Endothelial cell of umbilical vein (primary cell): ENCODE measurements around the gene CELSR1. TPM values are rescaled to one million over a fixed set of nuclear protein-coding genes. Genes with fewer than 3 reads are reported as not detected.

Experiments used
- BruUV-seq: library from RNA; stranded (reverse); fragments of 400-500 nt; replicated peaks from 2 replicates; lab custom pipeline; 2021; lab: Mats Ljungman, UMichigan
- CTCF ChIA-PET: fragments of 300-600, 350-600 bp; sonication (Branson Sonifier 250); formaldehyde crosslinking; loops from one replicate; lab custom pipeline; 2021; ENCODE audit warnings: antibody characterized with exemption, inconsistent platforms; lab: Charles Lee
- POLR2A ChIA-PET: fragments of 300-600, 350-600 bp; sonication (Branson Sonifier 250); formaldehyde crosslinking; loops from one replicate; lab custom pipeline; 2021; ENCODE audit warnings: antibody characterized with exemption, inconsistent platforms; lab: Charles Lee
- DNase-seq: peaks from one replicate; pipeline ENCODE4 v3.0.0-alpha.2; 2011; ENCODE audit warnings: low read depth, low spot score
- FAIRE-seq: peaks from 2 replicates; lab custom pipeline; 2011; peaks lifted over from hg19 to GRCh38; lab: Jason Lieb, UNC
- H2AFZ ChIP-seq: 2 replicates; pipeline ENCODE4 v1.6.0; 2012; ENCODE audit warnings: low read depth, low read length, control low read depth, inconsistent platforms
- H3K27ac ChIP-seq: 2 replicates; pipeline ENCODE4 v1.5.1; 2011; ENCODE audit warnings: low read depth, mild to moderate bottlenecking, control low read depth, low read length, moderate library complexity; ENCODE audit not compliant: insufficient read depth
- H3K27me3 ChIP-seq, 2 experiments: 2 replicates each; pipeline versions ENCODE4 v1.6.0 to v1.6.1; 2011; ENCODE audit warnings: low read length in 2 of 2, mixed read lengths in 1 of 2; ENCODE audit not compliant: control insufficient read depth in 2 of 2, insufficient read depth in 2 of 2
- H3K36me3 ChIP-seq, 2 experiments: 2 replicates in 1 of 2; 3 replicates in 1 of 2; pipeline ENCODE4 v1.5.1; 2011; ENCODE audit warnings: low read length in 2 of 2, mild to moderate bottlenecking in 1 of 2, moderate library complexity in 1 of 2; ENCODE audit not compliant: control insufficient read depth in 2 of 2, insufficient read depth in 2 of 2; ENCODE audit errors: extremely low read depth in 1 of 2
- H3K4me1 ChIP-seq: 3 replicates; pipeline ENCODE4 v1.5.1; 2011; ENCODE audit warnings: mild to moderate bottlenecking, low read length; ENCODE audit not compliant: control insufficient read depth, insufficient read depth; ENCODE audit errors: extremely low read depth
- H3K4me2 ChIP-seq: 2 replicates; pipeline ENCODE4 v1.6.1; 2011; ENCODE audit warnings: low read length, control low read depth, mixed read lengths; ENCODE audit not compliant: insufficient read depth
- H3K4me3 ChIP-seq, 3 experiments: fragments of 200-600 bp in 1 of 3; sonication (generic), shearing (Covaris generic) in 1 of 3; replicated peaks in 1 of 3; 2 replicates each; pipeline ENCODE4 v1.5.1; 2011 to 2016; ENCODE audit warnings: control low read depth in 3 of 3, low read length in 3 of 3, mild to moderate bottlenecking in 2 of 3, inconsistent platforms in 1 of 3, low read depth in 1 of 3, moderate library complexity in 1 of 3; ENCODE audit not compliant: insufficient read depth in 1 of 3
- H3K79me2 ChIP-seq: 2 replicates; pipeline ENCODE4 v1.6.0; 2012; ENCODE audit warnings: low read length, inconsistent platforms; ENCODE audit not compliant: control insufficient read depth, insufficient read depth
- H3K9ac ChIP-seq: replicated peaks from 2 replicates; pipeline ENCODE3; 2011; ENCODE audit warnings: low read length, control low read depth; ENCODE audit not compliant: insufficient read depth; ENCODE audit errors: extremely low read depth
- H3K9me1 ChIP-seq: replicated peaks from 3 replicates; pipeline ENCODE4 v1.6.0; 2011; ENCODE audit warnings: mild to moderate bottlenecking, low read length; ENCODE audit not compliant: control insufficient read depth, insufficient read depth; ENCODE audit errors: extremely low read depth
- H3K9me3 ChIP-seq: replicated peaks from 2 replicates; pipeline ENCODE4 v1.5.1; 2012; ENCODE audit warnings: low read length, inconsistent platforms; ENCODE audit not compliant: control insufficient read depth, insufficient read depth
- H4K20me1 ChIP-seq: replicated peaks from 2 replicates; pipeline ENCODE3; 2011; ENCODE audit warnings: mild to moderate bottlenecking, low read length; ENCODE audit not compliant: control insufficient read depth, insufficient read depth; ENCODE audit errors: extremely low read depth
- CTCF ChIP-seq, 2 donors: IDR thresholded peaks; 1 replicate in 1 of 2; 2 replicates in 1 of 2; pipeline ENCODE4 v1.5.1; 2011; ENCODE audit warnings: low read length in 2 of 2, mild to moderate bottlenecking in 2 of 2, moderate library complexity in 2 of 2, control low read depth in 1 of 2, inconsistent platforms in 1 of 2, low read depth in 1 of 2; ENCODE audit not compliant: insufficient read depth in 1 of 2; ENCODE audit errors: extremely low read depth in 1 of 2
- EZH2 ChIP-seq: IDR thresholded peaks from 2 replicates; pipeline ENCODE4 v1.6.1; 2012; ENCODE audit warnings: borderline replicate concordance, low read depth, mild to moderate bottlenecking, moderate library complexity, low read length, inconsistent platforms; ENCODE audit not compliant: severe bottlenecking
- FOS ChIP-seq: IDR thresholded peaks from 2 replicates; pipeline ENCODE4 v1.6.1; 2011; ENCODE audit warnings: mild to moderate bottlenecking, low read length, moderate library complexity, borderline replicate concordance; ENCODE audit not compliant: insufficient read depth
- GATA2 ChIP-seq: IDR thresholded peaks from 2 replicates; pipeline ENCODE4 v1.7.0; 2011; ENCODE audit warnings: low read depth, mild to moderate bottlenecking, moderate library complexity, mixed read lengths, low read length; ENCODE audit not compliant: insufficient read length, insufficient read depth
- JUN ChIP-seq: IDR thresholded peaks from 2 replicates; pipeline ENCODE4 v1.6.1; 2011; ENCODE audit warnings: borderline replicate concordance, low read depth; ENCODE audit not compliant: insufficient read length, insufficient read depth
- MAX ChIP-seq: IDR thresholded peaks from 2 replicates; pipeline ENCODE4 v1.6.1; 2011; ENCODE audit not compliant: insufficient read depth, insufficient read length
- MYC ChIP-seq: IDR thresholded peaks from one replicate; pipeline ENCODE4 v1.6.1; 2011; ENCODE audit warnings: mild to moderate bottlenecking, low read depth, low read length
- POLR2A ChIP-seq: IDR thresholded peaks from 2 replicates; pipeline ENCODE4 v1.6.1; 2012; ENCODE audit warnings: low read depth, mild to moderate bottlenecking, control low read depth, low read length
- POLR2AphosphoS5 ChIP-seq: IDR thresholded peaks from 2 replicates; pipeline ENCODE4 v1.6.1; 2012; ENCODE audit warnings: low read depth, mild to moderate bottlenecking, control low read depth, low read length, moderate library complexity; ENCODE audit not compliant: insufficient read depth
- dilution Hi-C: fragments of 300-500 bp; cut with MboI; formaldehyde crosslinking; loops from one replicate; pipeline ENCODE4 v1.15.0; 2019; ENCODE audit warnings: low sequenced_read_pairs; ENCODE audit not compliant: extremely low pct_ligation_motif_present
- intact Hi-C: fragments of 100-400 bp; cut with micrococcal nuclease; formaldehyde crosslinking; loops from one replicate; pipeline ENCODE4 v1.10.0; 2022
- polyA plus RNA-seq, 4 experiments: library from polyadenylated mRNA; depleted of rRNA in 3 of 4; stranded (reverse) in 3 of 4; unstranded in 1 of 4; fragments of >200 nt; gene quantifications; 2 replicates each; pipeline versions ENCODE4 v1.2.1 to v1.2.3, GENCODE V29; 2011 to 2012; ENCODE audit warnings: missing spikeins in 1 of 4
- total RNA-seq: library from RNA; stranded (reverse); gene quantifications from 2 replicates; pipeline ENCODE4 v1.2.3, GENCODE V29; 2021

CELSR1 gene
- total and polyA plus RNA-seq, 2 donors (not counting 3 experiments of a cell fraction or from before 2014, with no cell fraction given): 3.7 to 5.4 TPM

DNA sequence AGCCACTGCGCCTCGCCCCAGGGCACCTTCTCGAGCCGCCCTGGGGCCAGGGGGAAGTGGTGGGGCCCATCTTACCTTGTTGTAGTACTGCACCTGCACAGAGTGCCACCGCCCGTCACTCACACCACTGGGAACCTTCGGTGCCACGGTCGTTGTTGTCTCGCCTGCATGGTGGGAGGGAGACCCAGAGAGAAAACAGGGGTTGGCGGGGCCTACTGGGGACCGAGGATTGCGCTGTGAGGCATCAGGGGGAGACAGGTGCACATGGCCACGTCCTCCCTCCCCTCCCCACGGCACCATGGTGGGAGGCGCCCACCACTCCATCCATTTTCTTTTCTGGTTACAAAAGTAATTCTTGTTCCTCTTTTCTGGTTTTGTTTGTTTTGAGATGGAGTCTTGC is 104.1 kb downstream of the CELSR1 start:
- Histone ChIP-seq H3K4me1 (no peaks in the 10 kb centered on the region), H2AFZ (no peak overlapping the region), H3K4me3 (no peak overlapping the region), H3K27me3 (no peaks in the 10 kb centered on the region), H3K27ac (no peak overlapping the region), H3K79me2 (no peaks in the 10 kb centered on the region), H3K9me3 (no peaks in the 10 kb centered on the region), H3K4me2 (no peak overlapping the region), H3K36me3 (no peaks in the 10 kb centered on the region), H4K20me1 (no peaks in the 10 kb centered on the region), H3K9ac (no peak overlapping the region), H3K9me1 (no peaks in the 10 kb centered on the region)
- TF ChIP-seq EZH2: no peak
- no peak for TF ChIP-seq JUN
- no peak for TF ChIP-seq FOS
- TF ChIP-seq MYC: no peak
- no peak for TF ChIP-seq GATA2
- TF ChIP-seq POLR2AphosphoS5: no peak
- TF ChIP-seq MAX: no peak
- TF ChIP-seq POLR2A: no peak
- TF ChIP-seq CTCF (IDR thresholded peaks at IDR 0.05; ENCODE audit: extremely low read depth in 1 of 2, insufficient read depth in 1 of 2, low read depth in 1 of 2, low read length in 2 of 2): no peak
- dilution Hi-C loops (no loop called here), intact Hi-C loops (no loop called here)
- CTCF ChIA-PET: no interaction called here
- POLR2A ChIA-PET: no interaction called here
- FAIRE-seq: no peak
- no peak for DNase-seq
- BruUV-seq: no TSS peak
